NCI-H1930 (cell line): Measurements from ENCODE around the gene LOXL4.

Experiments
- DNase-seq, 2 experiments: peaks; one replicate each; lab custom pipeline; 2025; lab: John Stamatoyannopoulos, UW

Gene LOXL4

DNA sequence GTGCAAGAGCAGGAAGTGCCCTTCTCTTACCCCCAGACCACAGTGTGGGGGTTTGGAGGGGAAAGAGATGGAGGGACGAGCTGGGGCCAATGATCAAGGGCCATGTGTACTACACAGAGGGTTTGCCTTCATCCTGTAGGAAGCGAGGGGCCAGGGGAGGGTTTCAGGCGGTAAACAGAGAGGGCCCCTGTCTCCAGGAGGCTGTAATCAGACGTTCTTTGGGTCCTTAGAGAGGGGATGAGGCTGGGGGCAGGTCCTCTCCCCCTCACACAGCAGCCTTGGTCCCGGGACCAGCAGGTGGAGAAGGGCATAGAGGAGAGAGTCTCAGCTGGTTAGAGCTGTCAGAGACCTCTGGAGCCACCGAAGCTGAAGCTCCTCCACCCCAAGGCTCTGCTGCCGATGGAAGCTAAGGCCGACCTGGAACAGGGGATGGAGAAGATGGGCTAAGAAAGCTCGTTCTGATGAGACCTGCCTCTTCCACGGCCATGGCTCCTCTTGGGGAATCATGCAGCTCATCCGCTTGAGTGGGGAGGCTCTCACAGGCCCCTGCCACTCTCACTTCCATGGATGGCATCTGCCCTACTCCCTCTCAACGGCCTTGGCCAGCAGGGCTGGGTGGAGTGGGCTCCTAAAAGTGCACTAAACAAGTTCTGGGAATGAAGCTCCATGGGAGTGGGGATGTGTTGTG lies 3.5 kb downstream of the LOXL4 start:
- no peak for DNase-seq

DNA sequence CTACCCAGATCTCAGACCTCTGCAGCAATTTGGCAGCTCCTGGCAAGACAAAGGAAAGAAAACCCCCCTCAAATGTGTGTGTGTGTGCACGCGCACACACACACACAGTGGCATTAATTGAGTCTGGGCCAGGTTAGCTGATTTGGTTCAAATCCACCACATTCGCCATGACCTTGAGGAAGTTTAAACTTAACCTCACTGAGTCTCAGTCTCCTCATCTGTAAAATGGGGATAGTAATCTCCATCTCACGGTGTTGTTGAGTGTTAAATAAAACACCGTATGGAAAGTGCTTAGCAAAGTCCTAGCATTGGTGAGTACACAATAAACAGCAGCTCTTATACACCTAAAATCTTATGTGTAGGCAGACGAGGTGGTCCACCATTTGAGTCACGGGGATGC lies 4.9 kb downstream of the LOXL4 start:
- DNase-seq, result no peak

DNA sequence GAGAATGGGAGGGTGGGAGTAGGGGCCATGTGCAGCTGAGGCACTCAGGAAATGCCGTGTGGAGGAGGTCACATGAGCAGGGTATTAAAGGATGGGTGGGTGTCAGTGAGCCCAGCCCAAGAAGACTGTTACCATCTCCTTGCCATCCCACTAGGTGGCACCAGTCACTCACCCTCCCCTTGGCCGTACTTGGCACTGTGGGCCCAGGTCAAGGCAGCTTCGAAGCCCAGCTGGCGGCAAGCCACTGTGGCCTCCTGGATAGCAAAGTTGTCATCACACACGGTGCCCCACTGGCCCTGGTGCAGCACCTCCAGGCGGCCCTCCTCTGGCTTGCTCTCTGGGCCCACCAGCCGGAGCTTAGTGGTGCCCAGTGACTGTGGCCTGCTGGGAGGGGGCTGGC lies 5.4 kb downstream of the LOXL4 start:
- no peak for DNase-seq

GRCh38 chr10:98261436-98262277 lies 6.3 kb downstream of the LOXL4 start:
- DNase-seq, result no peak

- no peak for DNase-seq
Measured at GRCh38 chr10:98260752-98261151, 7.2 kb downstream of the LOXL4 start.

- DNase-seq, result no peak
Measured at GRCh38 chr10:98260350-98260749, 7.6 kb downstream of the LOXL4 start.

- DNase-seq, result no peak
Measured at GRCh38 chr10:98259606-98260315, 8.2 kb downstream of the LOXL4 start.

DNA sequence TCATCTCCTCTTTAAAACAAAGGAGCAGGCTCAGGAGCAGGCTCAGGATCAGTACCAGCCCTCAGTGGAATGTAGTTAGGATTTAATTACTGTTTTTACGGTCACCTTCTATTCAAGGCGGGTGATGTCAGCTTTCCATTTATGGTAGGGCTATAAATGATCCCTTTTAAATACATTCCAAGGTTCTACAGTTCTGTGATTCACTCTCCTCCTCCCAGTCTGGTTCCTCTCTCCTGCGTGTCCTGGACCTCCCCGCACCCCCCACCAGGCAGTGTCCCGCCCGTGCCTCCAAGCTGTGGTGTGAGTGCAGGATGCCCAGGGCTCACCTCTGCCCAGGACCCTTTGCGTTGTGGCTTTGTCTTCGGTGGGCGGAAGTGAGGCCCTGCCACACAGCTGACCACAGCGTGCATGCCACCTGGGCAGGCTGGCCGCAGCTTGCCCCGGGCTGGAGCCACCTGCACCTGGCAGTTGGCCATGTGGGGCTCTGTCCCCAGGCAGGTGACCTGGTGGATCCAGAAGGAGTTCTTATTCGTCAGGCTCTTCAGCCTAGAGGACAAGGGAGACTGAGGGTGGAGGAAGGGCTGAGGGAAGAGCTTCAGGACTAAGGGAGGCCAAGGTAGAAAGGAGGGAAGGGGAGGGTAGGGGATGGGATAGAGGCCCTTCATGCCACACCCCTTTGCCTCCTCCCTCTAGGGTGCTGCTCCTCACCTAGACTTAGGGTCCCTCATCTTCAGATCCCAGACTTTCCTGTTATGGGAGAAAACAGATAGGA lies 9.1 kb downstream of the LOXL4 start:
- no peak for DNase-seq

GRCh38 chr10:98257961-98258360 lies 10.0 kb downstream of the LOXL4 start:
- no peak for DNase-seq

- DNase-seq, result no peak
Measured at GRCh38 chr10:98257198-98257597, 10.8 kb downstream of the LOXL4 start.

DNA sequence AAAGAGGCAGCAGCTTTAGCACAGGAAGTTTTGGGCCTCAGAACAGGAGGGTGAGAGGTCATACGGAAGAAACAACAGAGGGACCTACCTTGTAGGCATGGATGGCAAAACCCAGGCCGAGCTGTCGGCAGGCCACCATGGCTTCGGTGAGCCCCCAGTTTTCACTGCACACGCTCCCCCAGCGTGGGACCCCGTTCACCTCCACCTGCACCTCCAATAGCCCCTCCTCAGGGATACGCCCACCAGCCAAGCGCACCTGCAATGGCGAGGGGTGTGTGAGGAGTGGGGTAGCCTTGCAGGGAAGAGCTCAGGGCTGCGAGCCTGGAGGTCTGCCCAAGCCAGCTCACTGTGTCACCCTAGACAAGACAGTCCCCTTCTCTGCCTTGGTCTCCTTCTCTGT lies 11.3 kb downstream of the LOXL4 start:
- no peak for DNase-seq

GRCh38 chr10:98255146-98255877 lies 12.7 kb downstream of the LOXL4 start:
- no peak for DNase-seq

GRCh38 chr10:98254234-98254974 lies 13.6 kb downstream of the LOXL4 start:
- no peak for DNase-seq

DNA sequence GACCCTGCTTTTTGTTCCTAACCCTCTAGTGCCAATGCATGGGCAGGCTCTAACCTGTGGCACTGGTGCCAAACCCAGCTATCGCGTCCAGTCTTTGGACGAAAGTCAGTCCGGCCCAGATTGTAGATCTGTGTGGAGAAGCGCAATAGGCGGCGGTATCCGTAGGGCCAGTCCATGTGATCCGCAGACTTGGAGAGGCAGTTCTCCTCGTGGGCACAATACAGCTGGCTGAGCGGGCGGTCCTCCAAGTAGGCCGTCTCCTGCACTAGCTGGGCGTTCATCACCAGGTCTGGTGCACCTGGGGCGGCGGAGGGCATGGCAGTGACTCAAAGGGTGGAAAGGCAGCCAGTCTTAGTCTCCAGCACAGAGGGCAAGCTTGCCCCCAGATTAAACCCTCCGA lies 14.5 kb downstream of the LOXL4 start:
- no peak for DNase-seq

GRCh38 chr10:98252464-98252863 lies 15.5 kb downstream of the LOXL4 start:
- no peak for DNase-seq

GRCh38 chr10:98251399-98251798 lies 16.6 kb downstream of the LOXL4 start:
- no peak for DNase-seq

DNA sequence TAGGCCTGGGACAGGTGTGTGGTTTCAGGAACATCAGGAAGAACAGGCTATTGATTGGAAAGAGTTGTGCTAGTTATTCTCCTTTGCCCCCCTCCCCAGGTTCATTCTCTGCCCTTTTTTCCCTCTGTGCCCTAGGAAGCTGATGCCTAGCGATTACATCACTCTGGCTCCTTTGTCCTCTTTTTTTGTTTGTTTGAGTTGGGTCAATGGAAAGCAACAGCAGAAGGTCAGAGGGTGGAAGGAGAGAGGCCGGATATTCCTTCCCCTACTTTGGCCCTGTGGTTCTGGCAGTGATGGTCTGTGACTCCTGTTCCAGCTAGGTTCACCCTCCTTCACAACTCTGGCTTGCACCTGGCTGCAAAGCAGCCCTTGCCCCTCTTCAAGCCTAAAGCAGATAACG lies 18.9 kb downstream of the LOXL4 start:
- no peak for DNase-seq

GRCh38 chr10:98248018-98248417 lies 20.0 kb downstream of the LOXL4 start:
- DNase-seq, result no peak

DNA sequence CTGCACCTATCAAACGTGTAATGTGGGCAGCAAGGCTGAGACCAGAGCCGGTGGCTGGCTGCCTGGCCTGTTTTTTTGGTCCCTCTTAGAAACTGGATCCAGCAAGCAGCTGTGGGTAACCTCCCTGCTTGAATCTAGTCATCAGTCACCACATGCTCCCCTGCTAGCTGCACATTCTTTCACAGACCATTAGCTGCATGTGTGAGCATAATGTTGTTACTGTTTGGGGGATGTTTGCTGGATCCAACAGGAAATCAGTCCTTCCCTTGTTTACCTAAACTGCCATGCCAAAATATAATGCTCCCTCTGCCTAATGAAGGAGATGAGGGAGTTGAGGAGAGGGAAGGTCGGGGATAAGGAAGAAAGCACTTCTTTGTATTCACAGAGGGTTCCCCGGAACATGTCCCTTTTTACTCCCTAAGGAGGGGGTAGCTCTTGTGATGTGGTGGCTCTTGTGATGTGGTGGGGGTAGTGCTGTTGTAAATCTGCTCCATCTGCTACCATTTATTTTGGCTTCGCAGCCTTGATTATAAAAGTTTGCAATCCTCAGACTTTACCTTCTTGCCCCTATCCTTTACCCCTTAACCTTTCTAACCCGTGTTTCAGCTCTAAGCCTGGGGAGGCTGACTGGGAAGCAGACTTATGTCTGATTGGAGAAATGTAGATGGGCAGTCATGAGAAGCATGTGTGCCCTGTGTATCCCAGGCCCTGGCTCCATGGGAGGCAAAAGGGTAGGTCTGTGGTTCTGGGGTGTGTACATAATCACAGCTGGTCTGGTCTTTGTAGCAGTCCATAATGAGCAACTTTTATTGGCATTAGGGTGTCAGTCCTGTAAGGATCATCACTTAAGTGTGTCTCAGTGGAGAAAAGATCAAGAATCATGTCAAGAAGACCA lies 20.8 kb downstream of the LOXL4 start:
- DNase-seq, result no peak

DNA sequence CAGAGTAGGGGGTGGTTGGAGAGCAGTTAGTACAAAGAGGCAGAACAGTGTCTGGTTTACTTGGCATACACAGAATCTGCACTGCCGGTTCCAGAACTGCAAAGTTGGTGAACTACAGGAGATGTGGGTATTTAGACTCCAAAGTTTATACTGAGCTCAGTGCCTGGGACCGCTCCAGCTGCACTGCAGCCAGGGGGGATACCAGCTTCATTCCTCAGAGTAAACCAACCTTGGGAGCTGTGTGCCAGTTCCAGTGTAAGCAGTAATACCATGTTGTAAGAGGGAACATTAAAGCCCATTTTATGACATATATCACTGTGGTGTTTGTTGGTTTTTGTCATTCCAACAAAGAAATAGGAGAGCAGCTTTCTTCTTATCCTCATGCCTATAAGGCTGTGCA lies 23.4 kb downstream of the LOXL4 start:
- no peak for DNase-seq
